DMS53 treated with DMSO at 0.1 percent for 48 hours (cell line): ENCODE measurements around the gene IFT57.
"Not testable (repeated sequence)": the region's sequence is repeated elsewhere in the genome, so short reads cannot be mapped to it uniquely, and the experiment has no call there.

Experiments
- DNase-seq: peaks from one replicate; lab custom pipeline; 2025; ENCODE audit not compliant: unreplicated experiment; lab: John Stamatoyannopoulos, UW

IFT57 gene

GRCh38 chr3:108171106-108171505, 51.1 kb downstream of the IFT57 start:
- no peak for DNase-seq

DNA sequence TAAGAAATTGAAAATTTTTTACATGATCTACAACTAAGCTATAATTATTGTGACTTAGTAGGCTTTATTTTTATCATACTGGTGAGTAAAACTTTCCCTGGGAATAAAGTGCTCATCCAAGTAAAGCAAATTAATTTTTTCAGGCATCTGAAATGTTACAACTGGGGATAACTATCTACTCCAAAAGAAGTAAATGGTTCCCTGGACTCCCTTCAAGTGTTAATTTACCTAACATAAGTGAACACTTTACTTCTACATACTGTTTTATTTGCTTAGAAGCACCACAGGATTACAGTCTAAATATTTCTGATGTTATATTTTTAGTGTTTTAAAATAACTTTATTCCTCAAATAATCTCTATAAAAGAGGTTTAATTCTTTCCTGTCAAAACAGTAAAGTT, 57.8 kb downstream of the IFT57 start:
- no peak for DNase-seq

DNA sequence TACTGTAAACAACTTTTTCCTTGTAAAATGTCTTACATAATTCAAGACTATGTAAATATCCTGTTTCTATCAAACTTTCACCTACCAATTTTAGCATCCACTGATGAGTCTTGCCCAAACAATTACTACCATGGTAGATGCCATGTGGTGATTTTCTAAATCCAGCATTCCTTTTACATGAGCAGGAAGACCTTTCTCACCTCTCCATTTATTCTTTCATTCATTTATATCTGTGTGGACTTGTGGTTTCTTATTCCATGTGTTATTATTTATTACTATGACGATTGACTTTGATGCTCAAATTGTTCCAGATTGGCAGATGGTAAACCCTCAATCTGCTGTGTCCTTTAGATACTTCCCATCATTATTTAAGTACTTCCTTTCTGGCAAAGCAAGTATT, 62.4 kb downstream of the IFT57 start:
- DNase-seq, result no peak

DNA sequence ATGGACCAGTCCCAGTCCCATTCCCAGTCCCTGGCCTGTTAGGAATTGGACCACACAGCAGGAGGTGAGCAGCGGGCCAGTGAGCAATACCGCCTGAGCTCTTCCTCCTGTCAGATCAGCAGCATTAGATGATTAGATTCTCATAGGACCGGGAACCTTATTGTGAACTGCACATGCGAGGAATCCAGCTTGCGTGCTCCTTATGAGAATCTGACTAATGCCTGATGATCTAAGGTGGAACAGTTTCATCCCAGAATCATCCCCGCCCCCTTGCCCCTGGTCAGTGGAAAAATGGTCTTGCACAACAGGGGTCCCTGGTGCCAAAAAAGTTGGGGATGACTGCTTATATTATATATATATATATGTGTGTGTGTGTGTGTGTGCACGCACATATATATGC, 63.1 kb downstream of the IFT57 start:
- no peak for DNase-seq

DNA sequence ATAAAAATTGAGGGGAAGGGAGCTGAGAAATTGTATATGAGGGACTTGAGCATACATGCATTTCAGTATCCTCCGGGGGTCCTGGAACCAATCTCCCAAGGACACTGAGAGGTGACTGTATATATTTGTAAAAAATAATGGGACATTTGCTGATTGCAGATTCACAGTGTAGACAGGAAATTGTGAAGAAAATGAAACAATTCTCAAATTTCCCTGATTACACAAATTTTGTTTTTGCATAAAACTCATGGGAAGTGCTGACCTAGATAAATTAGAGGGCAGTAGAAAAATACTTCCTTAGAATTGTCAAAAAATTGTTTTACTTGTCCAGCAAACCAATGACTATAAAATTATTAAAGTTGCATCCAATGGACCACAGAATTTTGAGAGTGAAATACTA, 64.0 kb downstream of the IFT57 start:
- DNase-seq, result no peak

DNA sequence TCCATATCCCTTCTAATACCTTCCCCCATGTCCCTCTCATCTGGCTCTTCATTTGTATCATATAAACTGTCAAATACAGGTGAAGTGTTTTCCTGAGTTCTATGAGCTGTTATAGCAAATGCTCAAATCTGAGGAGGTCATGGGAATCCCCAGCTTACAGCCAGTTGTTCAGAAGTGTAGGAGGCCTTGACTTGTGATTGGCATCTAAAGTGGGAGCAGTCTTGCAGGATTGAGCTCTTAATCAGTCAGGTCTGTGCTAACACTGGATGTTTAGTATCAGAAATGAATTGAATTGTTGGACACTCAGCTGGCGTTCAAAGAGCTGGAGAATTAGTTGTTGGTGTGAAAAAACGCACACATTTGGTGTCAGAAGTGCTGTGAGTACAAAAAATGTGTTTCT, 65.0 kb downstream of the IFT57 start:
- DNase-seq, result no peak

DNA sequence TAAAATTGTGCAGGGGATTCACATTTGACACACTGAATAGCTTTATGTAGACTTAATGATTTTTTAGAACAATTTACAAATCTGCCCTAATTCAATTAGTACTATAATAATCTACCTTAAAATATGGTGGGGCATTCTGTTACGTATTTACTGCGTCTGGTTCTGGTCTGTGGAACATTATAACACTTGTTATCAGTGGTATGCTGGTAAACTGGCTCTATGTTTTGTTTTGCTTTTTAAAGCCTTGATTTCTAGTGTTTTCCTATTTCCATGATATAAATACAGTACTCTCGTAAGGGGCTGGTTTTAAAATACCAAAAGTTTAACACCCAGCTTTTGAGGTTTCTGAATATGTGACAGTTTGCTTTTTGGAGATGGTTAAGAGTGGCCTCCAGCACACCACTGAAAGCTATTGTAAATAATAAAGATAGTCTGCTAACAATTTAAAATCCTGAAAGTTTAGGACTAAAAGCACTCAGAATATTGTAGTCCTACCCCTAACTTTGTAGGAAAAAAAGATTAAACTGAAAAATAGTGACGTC, 65.8 kb downstream of the IFT57 start:
- DNase-seq, result no peak

DNA sequence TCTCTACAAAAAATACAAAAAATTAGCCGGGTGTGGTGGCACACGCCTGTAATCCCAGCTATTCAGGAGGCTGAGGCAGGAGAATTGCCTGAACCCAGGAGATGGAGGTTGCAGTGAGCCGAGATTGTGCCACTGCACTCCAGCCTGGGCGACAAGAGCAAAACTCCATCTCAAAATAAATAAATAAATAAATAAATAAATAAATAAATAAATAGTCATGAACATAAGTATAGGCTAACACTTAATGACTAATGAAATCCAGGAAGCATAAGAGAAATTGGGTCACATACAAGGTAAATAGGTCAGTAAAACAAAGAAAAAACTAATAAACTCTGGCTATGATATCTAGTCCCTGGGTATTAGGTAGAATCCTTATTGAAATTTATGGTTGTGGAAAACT, 66.6 kb downstream of the IFT57 start:
- not testable (repeated sequence) for DNase-seq

DNA sequence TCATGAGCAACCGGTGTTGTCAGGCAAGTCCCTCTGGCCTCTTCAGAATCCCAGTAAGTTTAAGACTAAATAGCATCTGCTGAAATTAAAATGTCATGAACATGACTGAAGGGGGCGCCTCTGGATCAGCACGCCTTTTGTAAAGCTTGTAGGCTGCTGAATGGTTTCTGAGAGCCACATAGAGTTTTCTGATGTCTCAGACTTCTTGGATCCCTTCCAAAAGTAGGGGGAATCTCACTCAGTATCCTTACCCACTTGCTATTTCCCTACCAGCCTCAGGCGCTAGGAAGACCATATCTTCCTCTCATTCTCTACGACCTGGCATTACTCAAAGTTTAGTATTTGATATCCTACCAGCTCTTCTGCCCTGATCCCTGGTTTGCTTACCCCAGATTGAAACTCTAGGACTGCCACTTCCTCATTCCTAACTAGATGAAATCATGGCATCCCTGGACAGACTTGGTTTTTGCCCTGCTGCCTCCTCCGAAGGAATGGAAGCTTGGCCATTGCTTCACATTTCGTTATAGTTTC, 68.7 kb downstream of the IFT57 start:
- peak; percentile 32 for DNase-seq

DNA sequence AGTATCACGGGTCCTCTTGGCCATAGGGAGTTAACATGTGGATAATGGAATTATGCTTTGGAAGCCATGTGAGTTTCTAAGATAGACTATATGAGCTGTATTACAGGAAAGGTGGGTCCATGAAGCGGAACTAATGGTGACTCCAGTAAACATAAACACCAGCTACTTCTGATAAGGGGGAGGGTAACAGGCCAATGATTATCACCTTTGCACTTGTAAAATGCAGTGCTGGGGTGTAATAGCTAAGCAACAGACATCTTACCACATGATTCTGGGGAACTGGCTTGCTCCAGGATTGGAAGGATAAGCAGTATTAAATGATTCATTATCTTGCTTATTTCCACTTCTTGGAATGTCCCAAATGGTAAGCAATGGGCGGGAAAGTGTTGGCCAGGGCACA, 70.0 kb downstream of the IFT57 start:
- no peak for DNase-seq

- no peak for DNase-seq
Measured at GRCh38 chr3:108150200-108150599, 72.0 kb downstream of the IFT57 start.

- DNase-seq, result no peak
Measured at GRCh38 chr3:108146139-108146538, 76.1 kb downstream of the IFT57 start.

- no peak for DNase-seq
Measured at GRCh38 chr3:108145578-108145977, 76.6 kb downstream of the IFT57 start.

DNA sequence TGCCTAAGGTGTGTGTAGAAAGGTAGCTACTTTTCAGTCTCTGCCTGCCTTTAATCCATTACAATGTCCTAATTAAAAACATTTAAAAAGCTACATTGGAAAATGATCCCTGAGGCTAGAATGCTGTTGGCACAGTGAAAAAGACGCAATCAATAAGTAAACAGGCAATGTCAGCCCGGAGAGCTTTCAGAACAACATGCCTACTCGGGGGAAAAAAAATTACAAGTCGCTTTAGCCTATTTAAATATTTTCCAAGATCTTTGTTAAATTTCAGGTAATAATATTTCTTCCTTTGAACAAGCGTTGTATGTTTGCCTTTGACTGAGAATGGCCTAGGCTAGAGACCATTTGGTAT, 84.8 kb downstream of the IFT57 start:
- no peak for DNase-seq

GRCh38 chr3:108136561-108137459, 85.4 kb downstream of the IFT57 start:
- DNase-seq, result no peak

GRCh38 chr3:108134555-108134880, 87.7 kb downstream of the IFT57 start:
- DNase-seq, result no peak

DNA sequence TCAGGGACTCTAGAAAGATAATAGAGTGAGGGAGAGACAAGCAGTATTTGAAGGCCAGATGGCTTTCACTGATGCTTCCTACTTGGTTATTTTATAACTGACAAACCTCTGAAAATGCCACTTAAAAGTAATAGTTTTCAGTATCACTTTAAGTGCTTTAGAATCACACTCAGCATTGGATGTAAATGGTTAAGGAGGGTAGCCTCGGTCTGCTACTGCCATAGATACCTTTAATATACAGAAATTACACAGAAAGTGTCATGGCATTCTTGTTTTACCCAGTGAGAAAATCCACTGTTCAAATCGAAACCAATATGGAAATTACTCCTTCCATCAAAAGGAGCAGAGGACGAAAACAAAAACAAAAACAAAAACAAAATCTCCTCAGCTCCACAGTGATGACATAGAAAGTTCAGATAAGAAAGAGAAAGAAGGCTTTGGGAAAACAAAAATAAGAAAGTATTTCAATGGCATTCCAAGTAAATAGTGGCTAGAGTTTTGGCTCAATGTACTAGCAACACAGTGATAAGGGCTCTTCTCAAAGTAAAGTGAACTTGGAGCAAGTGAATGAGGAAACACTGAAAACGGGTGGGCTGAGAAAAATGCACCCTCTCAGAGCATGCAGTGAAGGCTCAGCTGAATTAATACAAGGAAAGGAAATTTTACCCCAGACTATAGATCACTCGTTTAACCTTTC, 88.2 kb downstream of the IFT57 start:
- no peak for DNase-seq

DNA sequence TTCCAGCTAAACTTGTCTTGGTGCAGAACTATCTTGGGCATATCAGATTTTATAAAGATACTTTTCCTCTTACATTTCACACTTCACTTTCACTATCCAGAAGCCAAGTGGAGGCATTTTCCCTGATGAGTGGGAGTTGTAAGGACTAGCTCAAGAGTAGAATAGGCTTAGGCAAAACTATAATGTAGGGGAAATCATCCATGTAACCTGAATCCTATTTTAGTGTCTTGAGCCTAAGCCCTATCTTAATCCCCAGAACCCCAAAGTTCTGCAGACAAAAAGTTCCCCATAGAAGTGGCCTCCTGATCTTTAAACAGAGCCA, 89.2 kb downstream of the IFT57 start:
- no peak for DNase-seq

DNA sequence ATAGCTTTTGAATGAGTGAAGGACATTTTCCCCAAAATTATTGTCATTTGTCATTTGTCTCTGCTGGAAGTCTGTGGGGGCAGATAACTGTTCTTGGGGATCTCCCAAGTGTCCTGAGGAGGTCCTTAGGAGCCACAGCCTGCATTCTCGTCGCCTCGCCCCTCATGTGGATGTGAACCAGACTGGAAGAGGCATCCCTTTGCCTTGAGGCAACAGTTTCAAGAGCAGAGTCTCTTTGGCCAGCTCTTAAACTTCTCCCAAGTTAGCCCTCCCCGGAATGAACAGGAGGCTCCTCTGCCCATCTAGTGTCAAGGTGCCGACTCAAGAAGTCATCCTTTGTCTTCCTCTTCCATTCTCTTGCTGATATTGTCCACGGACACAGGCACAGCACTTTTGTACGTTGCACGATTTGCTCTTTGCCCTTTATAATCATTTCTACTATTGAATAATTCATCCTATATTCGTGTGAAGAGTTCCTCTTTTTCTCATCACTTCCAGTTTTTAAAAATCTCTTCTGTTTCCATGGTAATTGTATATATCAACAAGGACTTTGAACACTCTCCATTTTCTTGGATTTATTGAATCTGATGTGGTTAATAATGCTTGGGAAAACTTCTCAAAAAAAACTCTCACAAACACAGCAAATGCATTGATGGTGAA, 90.6 kb downstream of the IFT57 start:
- DNase-seq, result no peak

DNA sequence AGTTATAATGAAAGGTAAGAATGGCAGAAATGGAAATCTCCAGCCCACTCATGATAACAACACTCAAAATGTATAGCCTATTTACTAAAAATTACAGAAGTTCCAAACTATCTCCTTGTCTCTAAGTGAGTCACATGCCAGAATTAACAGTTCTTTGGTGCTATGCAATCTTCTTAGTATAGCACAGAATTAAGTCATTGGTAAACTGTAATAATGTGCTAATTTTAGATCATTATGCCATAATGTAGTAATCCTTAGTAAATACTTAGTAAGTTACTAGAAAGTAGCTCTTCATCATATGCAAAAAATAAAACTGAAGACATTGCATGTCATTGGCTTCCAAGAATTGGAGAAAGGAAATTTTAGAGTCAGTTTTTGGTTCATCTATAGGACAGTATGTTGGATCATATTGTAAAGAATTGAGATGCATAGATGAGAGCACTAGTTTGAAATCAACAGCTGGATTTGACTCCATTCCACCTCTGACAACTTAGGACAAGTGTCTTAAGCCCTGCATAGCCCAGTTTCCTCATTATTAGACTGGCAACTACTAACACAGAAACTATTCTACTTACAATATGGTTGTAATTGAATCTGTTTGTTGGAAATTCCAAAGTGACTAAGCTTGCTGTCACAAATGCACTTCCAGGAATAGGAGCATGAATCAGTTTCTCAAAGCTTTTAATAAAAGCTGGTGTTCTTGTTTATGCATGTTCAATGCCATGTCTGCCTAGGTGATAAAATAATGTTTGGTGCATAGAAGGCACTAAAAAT, 91.3 kb downstream of the IFT57 start:
- no peak for DNase-seq

GRCh38 chr3:108130236-108130635, 92.0 kb downstream of the IFT57 start:
- DNase-seq, result no peak
